Measurements from ENCODE around the gene ZNF48.

ZNF48 gene

DNA sequence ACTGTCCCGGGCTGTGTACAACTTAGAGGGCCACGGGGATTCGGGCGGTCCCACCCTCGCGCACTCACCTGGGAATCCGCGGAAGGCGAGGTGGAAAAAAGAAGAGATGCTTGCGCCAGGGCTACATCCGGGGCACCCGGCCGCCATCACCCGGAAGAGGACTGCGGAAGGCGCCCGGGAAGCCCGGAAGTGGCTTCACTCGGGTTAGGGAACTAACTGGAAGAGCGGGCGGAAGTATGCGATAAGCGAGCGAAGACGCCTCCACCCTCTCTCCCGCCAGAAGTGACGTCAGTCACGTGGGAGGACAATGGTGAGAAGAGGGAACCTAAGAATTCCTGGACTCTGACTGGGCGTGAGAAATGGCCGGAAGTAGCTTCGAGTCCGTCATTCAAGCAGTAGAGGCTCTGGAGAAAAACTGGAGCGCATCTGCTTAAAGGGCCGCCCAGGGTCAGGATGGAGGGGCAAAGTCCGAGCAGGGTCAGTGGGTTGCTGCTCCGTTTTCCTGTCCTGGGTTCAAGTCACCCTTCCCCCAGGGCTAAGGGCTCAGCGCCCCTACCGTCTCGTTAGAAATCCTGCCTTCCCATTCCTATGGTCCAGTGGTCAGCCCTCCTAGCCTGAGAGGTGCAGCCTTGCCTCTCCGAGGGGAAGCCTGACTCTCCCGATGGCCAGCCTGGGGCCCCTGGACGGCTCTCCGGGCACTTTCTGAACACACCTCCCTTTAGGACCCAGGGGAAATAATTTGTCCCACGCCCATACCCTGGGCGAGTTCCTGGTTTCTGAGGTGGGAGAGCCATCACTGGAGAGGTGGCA is 39.9 kb upstream of the ZNF48 start, which contains the start of gene CD2BP2:
CD2BP2 (minus strand) TSS at position 165 of the 810 bp plus-strand sequence. CDS start 627 bp downstream, outside the sequence.
- peak within 1 kb of the TSS; percentile 95 for H3K4me3 ChIP-seq (ENCODE audit: low read depth, low read length)
- in situ Hi-C loops (cut with HindIII; ENCODE audit: low sequenced_read_pairs) = no loop called here
- TF ChIP-seq, protein P1, sequence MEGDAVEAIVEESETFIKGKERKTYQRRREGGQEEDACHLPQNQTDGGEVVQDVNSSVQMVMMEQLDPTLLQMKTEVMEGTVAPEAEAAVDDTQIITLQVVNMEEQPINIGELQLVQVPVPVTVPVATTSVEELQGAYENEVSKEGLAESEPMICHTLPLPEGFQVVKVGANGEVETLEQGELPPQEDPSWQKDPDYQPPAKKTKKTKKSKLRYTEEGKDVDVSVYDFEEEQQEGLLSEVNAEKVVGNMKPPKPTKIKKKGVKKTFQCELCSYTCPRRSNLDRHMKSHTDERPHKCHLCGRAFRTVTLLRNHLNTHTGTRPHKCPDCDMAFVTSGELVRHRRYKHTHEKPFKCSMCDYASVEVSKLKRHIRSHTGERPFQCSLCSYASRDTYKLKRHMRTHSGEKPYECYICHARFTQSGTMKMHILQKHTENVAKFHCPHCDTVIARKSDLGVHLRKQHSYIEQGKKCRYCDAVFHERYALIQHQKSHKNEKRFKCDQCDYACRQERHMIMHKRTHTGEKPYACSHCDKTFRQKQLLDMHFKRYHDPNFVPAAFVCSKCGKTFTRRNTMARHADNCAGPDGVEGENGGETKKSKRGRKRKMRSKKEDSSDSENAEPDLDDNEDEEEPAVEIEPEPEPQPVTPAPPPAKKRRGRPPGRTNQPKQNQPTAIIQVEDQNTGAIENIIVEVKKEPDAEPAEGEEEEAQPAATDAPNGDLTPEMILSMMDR (IDR thresholded peaks at IDR 0.05; ENCODE audit: low read depth, low read length) = peak; percentile 2
- peak; percentile 100 for DNase-seq (ENCODE audit: low read depth, low spot score)

- in situ Hi-C loops (cut with HindIII; ENCODE audit: low sequenced_read_pairs) = no loop called here
- DNase-seq (ENCODE audit: low read depth, low spot score) = no peak
- TF ChIP-seq, protein P1 (IDR thresholded peaks at IDR 0.05; ENCODE audit: low read depth, low read length) = no peak
- peak overlapping the region; percentile 95 for H3K4me3 ChIP-seq (ENCODE audit: low read depth, low read length)
These were observed 39.3 kb upstream of the ZNF48 start for GRCh38 chr16:30355954-30356308.

GRCh38 chr16:30356401-30357084 is 38.7 kb upstream of the ZNF48 start:
- TF ChIP-seq, protein P1 (IDR thresholded peaks at IDR 0.05; ENCODE audit: low read depth, low read length) = no peak
- in situ Hi-C loops (cut with HindIII; ENCODE audit: low sequenced_read_pairs) = no loop called here
- DNase-seq (ENCODE audit: low read depth, low spot score) = no peak
- H3K4me3 ChIP-seq (ENCODE audit: low read depth, low read length) = no peak overlapping the region

- H3K4me3 ChIP-seq (ENCODE audit: low read depth, low read length) = no peak overlapping the region
- DNase-seq (ENCODE audit: low read depth, low spot score) = no peak
- TF ChIP-seq, protein P1 (IDR thresholded peaks at IDR 0.05; ENCODE audit: low read depth, low read length) = no peak
- in situ Hi-C loops (cut with HindIII; ENCODE audit: low sequenced_read_pairs) = no loop called here
These were observed 38.0 kb upstream of the ZNF48 start for GRCh38 chr16:30357085-30357714.

DNA sequence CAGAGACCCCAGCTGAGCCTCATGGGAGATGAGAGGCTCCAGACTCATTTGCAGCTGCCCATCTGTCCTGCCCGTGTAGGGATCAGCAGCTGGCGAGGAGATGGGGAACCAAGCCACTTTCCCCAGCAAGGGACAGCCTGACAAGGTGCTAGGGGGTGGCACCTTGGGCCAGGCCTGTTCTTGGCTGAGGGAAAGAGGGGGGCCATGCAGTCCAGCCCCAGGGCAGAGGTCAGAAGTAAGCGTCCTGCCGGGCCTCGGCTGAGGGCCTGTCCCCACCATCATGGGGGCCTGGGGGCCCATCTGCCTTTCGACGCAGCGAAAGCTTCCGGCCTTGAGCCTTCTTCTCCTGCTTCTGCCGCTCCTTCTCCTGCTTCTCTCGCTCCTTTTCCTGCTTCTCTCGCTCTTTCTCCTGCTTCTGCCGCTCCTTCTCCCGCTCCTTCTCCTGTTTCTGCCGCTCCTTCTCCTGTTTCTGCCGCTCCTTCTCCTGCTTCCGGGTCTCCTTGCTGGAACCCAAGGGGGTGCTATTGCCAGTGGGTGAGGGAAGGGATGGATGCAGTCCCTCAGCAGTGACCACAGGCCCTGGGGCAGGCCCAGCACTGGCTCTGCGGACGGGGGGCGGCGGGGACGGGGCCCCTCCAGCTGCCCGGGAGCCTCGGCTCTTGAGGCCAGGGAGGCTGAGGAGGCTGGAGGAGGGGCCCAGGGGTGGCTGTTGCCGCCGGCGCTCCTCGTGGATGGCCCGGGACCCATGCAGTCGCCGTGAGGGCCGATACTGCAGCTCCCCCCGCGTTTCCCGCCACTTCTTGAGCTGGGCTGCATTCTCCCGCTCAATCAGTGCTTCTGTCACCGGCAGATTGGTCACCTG is 37.3 kb upstream of the ZNF48 start:
- in situ Hi-C loops (cut with HindIII; ENCODE audit: low sequenced_read_pairs) = no loop called here
- TF ChIP-seq, protein P1 (IDR thresholded peaks at IDR 0.05; ENCODE audit: low read depth, low read length) = no peak
- no peak for DNase-seq (ENCODE audit: low read depth, low spot score)
- H3K4me3 ChIP-seq (ENCODE audit: low read depth, low read length) = no peak overlapping the region

DNA sequence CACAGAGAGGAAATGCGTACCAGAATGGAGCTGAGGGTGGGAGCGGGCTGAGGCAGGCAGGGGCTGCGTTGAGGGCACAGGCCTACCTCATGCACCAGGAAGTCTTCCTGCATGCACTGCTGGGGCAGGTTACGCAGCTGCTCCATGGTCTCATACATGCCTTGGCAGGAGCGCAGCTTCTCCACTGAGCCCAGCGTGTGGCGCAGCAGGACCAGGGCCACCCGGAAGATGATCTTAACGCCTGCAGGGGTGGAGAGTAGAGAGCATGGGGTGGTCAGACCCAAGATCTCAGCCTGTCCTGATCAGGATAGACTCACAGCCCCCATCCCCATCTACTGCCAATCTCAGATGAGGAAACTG is 36.7 kb upstream of the ZNF48 start:
- DNase-seq (ENCODE audit: low read depth, low spot score) = no peak
- in situ Hi-C loops (cut with HindIII; ENCODE audit: low sequenced_read_pairs) = no loop called here
- TF ChIP-seq, protein P1 (IDR thresholded peaks at IDR 0.05; ENCODE audit: low read depth, low read length) = no peak
- H3K4me3 ChIP-seq (ENCODE audit: low read depth, low read length) = no peak overlapping the region
